Frontal cortex (tissue), 4 donors: ENCODE data around the gene CACHD1. TPM values are rescaled to one million over a fixed set of nuclear protein-coding genes. Genes with fewer than 3 reads are reported as not detected.
"Not testable (repeated sequence)": the region's sequence is repeated elsewhere in the genome, so short reads cannot be mapped to it uniquely, and the experiment has no call there.

Source experiments
- DNase-seq, 2 donors: peaks; one replicate each; pipeline ENCODE4 v3.0.0; 2012; ENCODE audit warnings: low spot score in 2 of 2
- FAIRE-seq: peaks from 2 replicates; lab custom pipeline; 2012; peaks lifted over from hg19 to GRCh38; lab: Jason Lieb, UNC
- small RNA-seq: library from RNA; depleted of rRNA; stranded (forward); fragments of <200 nt; gene quantifications from one replicate; pipeline ENCODE3, GENCODE V24; 2014
- total RNA-seq: library from RNA; depleted of rRNA; stranded (reverse); fragments of >200 nt; gene quantifications from one replicate; pipeline ENCODE4 v1.2.3, GENCODE V29; 2014
- donor health status: control.
- donor health status: control.
- donor health status: control.

The CACHD1 gene
- total RNA-seq, 1 donor from 2014 or later: 17.5 TPM

DNA sequence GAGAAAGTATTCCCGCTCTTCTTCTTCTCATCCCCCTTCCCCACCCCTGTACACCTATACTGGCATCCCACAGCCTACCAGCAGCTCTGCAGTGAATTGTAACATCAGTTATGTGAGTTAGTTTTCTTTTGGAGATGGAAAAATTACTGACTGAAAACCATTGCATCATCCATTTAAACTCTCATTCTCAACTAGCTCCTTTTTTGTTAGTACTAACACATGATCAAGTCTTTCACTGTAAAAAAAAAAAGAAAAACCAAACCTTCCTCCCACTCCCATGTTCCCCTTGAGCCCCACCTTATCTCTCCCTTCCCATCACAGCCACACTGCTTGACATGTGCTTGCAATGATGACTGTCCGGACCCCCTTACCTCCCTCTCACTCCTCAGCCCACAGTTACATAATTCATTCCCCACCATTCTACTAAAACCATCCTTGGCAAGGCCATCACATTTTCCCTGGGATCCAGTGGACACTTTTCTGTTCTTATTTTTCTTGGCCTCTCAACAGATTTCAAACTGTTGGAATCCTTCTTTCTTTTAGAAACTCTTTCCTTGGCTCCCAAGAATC lies 251.7 kb downstream of the CACHD1 start:
- DNase-seq (no peak), FAIRE-seq (no peak)

GRCh38 chr1:64727861-64728260 lies 257.9 kb downstream of the CACHD1 start:
- FAIRE-seq: no peak

GRCh38 chr1:64733581-64734286 lies 263.8 kb downstream of the CACHD1 start:
- FAIRE-seq: no peak
- no peak for DNase-seq

More at GRCh38 chr1:64727861-64728260, 257.9 kb downstream of the CACHD1 start:
- no peak for DNase-seq

DNA sequence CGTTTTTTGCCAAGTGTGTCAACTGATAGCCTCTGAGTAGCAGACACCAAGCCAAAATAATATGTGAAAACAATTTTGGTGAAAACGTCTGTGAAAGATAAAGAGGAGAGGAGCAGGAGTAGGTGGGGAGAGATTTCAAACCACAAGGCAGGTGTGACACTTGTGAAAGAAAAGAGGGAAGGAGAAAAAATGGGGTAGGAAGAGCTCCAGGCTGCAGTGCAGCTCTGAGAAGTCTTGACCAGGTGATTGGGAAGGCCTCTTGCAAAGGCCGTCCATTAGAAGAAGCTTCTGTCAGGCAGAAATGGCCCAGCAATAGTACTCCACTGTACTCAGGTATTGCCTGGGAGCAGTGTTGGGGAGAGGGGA lies 264.3 kb downstream of the CACHD1 start:
- FAIRE-seq: no peak
- no peak for DNase-seq

- not testable (repeated sequence) for DNase-seq, FAIRE-seq
Observed at GRCh38 chr1:64740687-64741086, 270.8 kb downstream of the CACHD1 start.

Small RNA genes within 50 kb of the gene (small RNA-seq; reads per million reads assigned to genes)
- gene MIR4794: not detected
